ENCODE results near the gene NCOA3.
"Not testable (repeated sequence)": the region's sequence is repeated elsewhere in the genome, so short reads cannot be mapped to it uniquely, and the experiment has no call there.

The NCOA3 gene

DNA sequence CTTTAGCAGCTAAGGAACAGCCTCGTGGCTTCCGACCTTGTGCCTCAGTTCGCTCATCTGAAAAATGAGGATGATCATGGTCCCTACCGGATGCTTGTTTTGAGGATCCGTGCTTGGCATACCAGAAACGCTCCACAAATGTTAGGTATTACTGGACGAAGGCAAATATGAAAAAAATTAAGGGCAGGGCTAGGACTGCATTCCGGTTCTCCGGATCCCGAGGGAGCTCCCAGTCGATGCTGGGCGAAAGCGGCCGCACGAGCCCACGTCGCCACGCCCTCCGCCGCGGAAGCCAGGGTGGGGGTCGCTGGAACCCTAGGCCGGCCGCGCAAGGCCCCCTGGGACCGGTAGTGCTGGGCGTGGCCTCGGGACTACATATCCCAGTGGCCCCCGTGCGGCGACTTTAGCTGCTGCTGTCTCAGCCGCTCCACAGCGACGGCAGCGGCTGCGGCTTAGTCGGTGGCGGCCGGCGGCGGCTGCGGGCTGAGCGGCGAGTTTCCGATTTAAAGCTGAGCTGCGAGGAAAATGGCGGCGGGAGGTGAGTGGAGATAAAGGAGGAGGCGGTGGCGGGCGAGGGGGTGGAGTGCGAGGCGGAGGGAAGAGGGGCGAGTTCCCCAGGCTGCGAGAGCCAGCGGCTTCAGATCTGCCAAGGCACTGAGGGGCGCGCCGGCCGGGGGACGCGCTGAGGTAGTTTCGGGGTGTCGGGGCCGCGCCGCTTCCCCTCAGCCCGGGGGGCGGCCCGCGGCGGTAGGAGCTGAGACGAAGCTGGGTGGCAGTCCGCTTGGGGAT is at the start of gene NCOA3:
Gene NCOA3, plus strand, starts transcription at position 406 of the 789 bp plus-strand sequence. CDS start 120,361 bp downstream, outside the sequence.
- DNase-seq (ENCODE audit: low read depth), result peak; percentile 93

DNA sequence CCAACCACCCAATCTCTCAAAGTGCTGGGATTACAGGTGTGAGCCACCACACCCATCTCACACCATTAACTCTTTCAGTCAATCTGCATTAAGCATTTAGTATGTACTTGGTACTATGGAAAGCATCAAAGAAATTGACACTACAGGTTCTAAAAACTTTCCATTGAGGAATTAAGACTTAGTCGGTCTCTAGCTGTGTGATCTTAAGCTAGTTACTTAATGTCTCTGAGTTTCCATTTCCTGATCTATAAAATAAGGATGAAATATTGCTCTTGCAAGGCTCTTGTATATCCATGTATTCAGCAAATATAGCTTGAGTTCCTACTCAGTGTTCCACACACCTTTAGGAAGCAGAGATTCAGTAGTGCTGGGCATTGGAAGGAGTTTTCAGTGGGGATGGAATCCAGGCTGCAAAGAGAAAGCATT is 48.9 kb upstream of the NCOA3 start:
- DNase-seq (ENCODE audit: low read depth), result no peak

DNA sequence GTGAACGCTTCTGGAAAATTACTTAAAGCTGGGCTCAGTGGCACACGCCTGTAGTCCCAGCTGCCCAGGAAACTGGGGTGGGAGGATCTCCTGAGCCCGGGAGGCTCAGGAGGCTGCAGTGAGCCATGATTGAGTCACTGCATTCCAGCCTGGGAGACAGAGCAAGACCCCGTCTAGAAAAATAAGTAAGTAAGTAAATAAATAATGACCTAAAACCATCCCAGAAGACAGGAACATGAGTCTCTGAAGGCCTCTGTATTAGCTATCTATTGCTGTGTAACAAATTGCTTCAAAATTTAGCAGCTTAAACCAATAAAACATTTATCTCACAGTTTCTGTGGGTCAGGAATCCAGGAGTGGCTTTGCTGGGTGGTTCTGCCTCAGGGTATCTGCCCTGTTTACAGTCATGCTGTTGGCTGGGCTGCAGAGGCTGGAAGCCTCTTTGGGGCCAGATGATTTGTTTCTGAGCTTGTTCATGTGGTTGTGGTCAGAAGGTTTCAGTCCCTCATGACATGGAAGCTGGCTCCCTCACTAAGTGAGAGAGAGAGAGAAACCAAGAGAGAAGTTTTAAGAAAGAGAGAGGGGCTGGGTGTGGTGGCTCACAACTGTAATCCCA is 48.4 kb upstream of the NCOA3 start:
- DNase-seq (ENCODE audit: low read depth), result peak; percentile 26

DNA sequence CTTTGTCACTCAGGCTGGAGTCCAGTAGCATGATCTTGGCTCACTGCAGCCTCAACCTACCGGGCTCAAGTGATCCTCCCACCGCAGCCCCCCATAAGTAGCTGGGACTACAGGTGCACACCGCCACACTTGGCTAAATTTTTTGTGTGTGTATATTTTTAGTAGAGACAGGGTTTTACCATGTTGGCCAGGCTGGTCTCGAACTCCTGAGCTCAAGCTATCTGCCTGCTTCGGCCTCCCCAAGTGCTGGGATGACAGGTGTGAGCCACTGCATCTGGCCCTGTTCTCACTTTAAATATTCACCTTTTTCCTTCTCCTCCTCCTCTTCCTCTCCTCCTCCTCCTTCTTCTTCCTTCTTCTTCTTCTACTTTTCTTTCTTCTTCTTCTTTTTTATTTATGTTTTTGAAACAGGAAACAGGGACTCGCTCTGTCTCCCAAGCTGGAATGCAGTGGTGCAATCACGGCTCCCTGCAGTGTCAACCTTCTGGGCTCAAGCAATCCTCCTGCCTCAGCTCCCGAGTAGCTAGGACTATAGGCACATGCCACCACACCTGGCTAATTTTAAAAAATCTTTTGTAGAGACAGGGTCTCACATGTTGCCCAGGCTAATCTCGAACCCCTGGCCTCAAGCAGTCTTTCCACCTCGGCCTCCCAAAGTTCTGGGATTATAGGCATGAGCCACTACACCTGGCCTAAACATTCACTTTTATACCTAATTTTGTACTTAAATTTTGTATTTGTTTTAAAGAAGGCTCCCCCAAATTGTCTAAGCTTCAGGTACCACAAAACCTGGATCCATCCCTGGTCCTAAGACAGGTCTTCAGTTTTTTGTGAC is 47.2 kb upstream of the NCOA3 start:
- DNase-seq (ENCODE audit: low read depth), result no peak

DNA sequence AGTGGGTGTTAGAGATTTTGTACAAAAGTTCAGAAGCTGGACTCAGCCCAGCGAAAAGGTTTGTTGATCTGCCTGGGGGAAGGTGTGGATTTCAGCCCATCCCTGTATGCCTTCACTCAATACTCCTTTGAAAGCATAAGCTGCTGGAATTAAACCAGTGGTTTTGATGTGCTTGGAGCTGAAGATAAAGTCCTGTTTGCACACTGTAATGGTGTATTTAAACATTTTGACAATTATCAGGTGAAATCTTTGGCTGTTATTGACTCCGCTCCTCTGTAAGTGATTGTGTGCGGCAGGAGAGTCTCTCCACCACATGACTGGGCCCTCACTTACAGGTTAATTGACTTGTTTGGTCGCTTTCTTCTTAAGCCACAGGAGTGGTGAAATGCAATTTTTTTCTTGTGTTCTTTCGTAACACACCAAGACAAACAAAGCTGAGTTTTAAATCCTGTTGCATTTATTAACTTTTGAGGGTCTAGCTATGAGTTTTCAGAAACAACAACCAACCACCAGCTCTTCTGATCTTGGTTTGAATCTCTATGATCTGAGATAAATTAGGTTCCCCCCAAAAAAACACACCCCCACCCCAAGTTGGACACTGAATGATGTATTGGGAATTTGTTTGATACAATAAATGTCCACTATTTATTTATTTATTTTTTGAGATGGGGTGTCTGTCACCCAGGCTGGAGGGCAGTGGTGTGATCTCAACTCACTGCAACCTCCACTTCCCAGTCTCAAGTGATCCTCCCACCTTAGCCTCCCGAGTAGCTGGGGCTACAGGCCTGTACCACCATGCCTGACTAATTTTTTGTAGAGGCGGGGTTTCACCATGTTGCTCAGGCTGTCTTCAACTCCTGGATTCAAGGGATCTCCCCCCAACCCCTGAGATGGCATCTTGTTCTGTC is 46.3 kb upstream of the NCOA3 start:
- DNase-seq (ENCODE audit: low read depth), result no peak

DNA sequence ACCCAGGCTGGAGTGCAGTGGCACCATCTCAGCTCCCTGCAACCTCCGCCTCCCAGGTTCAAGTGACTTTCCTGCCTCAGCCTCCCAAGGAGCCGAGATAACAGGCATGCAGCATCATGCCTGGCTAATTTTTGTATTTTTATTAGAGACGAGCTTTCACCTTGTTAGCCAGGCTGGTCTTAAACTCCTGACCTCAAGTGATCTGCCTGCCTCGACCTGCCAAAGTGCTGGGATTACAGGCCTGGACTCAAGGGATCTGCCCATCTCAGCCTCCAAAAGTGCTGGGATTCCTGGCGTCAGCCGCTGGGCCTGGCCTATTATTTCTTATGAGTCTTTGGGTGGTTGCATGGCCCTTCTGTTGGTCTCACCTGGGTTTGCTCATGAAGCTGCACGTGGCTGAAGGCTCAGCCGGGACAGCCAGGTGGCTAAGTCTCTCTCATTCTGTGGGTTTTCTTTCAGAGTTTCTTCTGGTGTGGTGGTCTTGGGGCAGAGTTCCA is 45.6 kb upstream of the NCOA3 start:
- DNase-seq (ENCODE audit: low read depth), result no peak

DNA sequence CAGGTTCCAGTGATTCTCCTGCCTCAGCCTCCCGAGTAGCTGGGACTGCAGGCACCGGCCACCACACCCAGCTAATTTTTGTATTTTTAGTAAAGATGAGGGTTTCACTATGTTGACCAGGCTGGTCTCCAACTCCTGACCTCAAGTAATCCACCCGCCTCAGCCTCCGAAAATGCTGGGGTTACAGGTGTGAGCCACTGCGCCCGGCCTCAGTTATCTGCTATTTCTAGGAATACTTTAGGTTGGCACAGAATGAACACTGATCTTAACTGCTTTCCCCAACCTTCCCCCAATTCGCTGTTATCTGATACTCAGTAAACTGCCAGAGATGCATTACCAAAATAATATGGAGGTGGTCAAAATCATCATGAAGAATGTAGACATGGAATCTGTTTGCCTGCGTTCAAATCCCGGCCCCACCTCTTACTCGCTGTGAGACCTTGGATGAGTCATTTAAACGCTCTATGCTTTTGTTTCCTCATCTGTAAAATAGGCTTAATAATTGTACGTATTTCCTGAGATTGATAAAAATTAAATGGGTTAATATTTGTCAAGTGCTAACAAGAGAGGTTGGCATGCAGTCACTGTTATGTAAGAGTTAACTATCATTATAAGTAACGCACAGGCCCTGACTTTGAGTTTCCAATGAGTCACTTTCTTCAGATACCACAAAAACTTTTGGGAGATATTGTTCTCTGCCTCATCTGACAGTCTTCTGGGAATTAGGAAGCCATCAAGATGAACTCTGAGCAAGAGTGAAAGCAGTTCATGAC is 44.5 kb upstream of the NCOA3 start:
- DNase-seq (ENCODE audit: low read depth), result peak; percentile 29

DNA sequence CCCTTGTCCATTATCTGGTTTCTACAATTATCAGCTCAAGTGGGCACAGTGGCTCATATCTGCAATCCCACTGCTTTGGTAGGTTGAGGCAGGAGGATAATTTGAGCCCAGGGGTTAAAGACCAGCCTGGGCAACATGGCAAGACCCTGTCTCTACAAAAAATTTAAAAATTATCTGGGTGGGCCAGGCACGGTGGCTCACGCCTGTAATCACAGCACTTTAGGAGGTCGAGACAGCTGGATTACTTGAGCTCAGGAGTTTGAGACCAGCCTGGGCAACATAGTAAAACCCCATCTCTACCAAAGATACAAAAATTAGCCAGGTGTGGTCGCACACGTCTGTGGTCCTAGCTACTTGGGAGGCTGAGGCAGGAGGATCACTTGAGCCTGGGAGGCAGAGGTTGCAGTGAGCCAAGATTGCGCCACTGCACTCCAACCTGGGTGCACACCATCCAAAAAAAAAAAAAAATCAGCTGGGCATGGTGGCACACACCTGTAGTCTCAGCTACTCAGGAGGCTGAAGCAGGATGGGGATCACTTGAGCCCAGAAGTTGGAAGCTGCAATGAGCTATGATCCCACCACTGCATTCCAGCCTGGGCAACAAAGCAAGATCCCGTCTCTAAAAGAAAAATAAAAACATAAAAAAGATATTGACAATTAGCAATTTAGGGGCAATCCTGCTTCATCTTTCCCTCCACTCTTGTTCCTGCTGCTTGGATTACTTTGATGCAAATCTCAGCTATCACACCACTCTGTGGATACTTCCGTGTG is 43.2 kb upstream of the NCOA3 start:
- not testable (repeated sequence) for DNase-seq (ENCODE audit: low read depth)

DNA sequence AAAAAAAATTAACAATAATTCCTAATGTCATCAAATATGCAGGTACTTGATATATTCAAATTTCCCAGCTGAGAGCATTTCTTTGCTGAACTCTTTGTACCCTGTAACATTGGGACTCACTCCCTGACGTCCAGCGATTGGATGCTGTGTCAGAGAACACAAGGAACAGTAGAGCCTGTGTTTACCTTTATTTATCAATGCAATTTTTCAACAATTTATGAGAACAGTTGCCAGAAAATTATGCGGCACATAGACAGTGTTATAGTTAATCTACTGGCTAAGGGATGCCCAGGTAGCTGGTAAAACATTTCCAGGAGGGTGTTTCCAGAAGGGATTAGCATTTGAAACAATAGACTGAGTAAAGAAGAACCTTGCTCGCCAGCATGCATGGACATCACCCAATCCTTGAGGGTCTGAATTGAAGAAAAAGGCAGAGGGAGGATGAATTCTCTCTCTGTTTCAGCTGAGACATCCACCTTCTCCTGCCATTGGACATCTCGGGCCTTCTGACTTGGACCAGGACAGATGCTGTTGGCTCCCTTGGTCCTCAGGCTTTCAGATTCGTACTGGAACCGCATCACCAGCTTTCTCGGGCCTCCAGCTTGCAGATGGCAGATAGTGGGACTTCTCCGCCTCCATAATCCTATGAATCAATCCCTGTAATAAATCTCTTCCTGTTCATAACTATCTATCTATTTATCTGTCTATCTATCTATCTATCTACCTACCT is 42.2 kb upstream of the NCOA3 start:
- no peak for DNase-seq (ENCODE audit: low read depth)

DNA sequence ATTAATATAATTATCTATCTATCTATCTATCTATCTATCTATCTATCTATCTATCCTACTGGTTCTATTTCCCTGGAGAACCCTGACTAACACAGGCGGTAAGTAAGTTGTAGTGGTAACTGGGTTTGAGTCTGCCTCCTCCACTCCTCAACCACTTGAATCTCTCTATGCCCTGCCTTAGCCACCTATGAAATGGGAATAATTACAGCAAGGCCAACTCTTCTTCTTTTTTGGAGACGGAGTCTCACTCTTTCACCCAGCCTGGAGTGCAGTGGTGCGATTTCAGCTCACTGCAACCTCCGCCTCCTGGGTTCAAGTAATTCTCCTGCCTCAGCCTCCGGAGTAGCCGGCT is 41.0 kb upstream of the NCOA3 start:
- not testable (repeated sequence) for DNase-seq (ENCODE audit: low read depth)

DNA sequence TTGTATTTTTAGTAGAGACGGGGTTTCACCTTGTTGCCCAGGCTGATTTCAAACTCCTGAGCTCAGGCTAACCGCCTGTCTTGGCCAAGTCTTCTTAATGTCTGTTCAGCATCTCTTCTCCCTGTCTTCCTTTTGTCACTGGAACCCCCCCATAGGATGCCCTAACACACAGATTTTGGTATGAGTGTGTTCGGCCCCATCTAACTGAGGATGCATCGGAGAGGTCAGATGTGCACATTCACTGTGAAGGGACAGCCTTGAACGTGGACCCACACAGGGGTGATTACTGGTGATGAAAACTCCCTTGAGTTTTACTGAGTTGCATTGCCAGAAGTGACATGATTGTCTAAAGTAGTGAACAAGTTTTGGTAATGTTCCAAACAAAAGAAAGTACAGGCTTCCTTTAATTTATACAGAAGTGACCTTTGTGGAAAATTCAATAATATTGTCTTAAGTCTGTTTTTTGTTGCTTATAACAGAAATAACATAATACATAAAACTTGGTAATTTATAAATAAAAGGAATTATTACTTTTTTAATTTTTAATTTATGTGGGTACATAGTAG is 40.5 kb upstream of the NCOA3 start:
- no peak for DNase-seq (ENCODE audit: low read depth)

DNA sequence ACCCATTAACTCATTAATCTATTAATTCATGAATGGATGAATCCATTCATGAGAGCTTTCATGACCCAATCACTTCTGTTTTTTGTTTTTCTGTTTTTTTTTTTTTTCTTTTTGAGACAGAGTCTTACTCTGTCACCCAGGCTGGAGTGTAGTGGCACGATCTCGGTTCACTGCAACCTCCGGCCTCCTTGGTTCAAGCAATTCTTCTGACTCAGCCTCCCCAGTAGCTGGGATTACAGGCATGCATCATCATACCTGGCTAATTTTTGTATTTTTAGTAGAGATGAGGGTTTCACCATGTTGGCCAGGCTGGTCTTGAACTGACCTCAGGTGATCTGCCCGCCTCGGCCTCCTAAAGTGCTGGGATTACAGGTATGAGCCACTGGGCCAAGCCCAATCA is 39.8 kb upstream of the NCOA3 start:
- not testable (repeated sequence) for DNase-seq (ENCODE audit: low read depth)

DNA sequence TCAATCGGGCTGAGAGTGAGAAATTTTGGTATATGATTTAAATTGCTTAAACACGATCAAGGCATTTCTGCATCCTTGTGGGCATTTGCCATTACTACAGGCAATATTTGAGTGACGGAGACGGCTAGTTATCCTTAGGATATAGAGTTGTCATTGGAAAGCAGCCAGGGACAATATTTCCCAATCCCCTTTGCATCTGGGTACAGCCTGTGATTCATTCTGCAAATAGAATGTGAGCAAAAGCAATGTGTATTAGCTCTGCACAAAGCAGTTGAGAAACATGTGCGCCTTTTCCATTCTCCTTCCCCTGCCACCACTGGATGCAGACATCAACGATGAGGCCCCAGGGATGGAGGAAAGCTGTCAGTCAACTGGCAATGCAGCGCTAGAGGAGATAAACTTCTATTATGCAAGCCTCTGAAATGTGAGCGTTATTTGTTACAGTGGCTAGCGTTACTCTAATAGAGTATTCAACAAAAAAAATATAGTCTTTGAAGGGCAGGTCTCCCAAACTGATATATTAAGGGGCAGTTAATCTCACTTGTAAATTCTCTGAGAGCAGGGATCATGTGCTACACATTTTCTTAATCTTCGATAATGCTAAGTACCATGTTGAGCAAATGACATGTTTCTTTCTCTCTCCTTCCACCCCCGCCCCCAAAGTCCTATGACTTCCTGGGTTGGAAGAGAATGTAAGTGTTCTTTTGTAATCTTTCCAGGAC is 37.1 kb upstream of the NCOA3 start:
- no peak for DNase-seq (ENCODE audit: low read depth)

DNA sequence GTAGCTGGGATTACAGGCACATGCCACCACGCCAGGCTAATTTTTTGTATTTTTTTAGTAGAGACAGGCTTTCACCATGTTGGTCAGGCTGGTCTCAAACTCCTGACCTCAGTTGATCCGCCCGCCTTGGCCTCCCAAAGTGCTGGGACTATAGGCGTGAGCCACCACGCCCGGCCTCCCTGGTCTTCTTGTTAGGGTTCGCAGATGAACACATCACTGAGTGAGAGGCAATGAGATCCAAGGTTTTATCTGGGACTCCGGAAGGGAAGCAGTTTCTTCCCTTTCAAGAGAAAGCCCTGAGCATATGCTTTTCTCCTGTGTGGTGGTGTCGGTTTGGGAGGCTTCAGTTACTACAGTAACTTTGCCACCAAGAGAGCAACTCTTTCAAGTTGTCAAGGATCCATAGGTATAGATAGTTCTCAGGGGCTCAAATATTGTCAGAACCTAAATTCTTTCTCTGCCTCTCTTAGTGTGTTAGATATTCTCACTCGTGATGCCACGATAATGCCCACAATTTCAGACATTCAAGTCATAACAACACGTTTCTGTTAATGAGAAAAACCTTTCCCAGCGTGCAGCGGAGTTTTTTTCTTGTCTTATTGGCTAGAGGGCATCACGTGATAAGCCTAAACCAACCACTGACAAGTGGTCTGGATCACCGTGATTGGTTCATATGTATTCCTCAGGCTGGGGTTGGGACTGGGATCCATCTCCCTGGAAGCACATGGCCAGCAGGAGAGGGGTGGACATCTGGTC is 36.2 kb upstream of the NCOA3 start:
- DNase-seq (ENCODE audit: low read depth), result no peak

DNA sequence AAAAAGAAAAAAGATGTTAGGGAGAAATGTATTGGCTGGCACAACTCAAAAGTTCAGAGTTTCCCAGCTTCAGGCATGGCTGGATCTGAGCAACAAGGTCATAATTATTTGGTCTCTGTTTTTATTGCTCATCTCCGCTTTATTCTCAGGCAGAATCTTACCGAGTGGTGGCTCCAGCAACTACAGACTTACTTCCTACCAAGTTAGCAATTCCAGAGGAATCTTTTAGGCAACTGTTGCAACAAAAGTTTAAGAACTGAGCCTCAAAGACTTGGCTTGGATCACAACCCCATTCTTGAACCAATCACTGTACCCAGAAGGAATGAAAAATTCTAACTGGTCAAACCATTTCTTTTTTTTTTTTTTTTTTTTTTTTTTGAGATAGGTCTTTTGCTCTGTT is 35.5 kb upstream of the NCOA3 start:
- no peak for DNase-seq (ENCODE audit: low read depth)

DNA sequence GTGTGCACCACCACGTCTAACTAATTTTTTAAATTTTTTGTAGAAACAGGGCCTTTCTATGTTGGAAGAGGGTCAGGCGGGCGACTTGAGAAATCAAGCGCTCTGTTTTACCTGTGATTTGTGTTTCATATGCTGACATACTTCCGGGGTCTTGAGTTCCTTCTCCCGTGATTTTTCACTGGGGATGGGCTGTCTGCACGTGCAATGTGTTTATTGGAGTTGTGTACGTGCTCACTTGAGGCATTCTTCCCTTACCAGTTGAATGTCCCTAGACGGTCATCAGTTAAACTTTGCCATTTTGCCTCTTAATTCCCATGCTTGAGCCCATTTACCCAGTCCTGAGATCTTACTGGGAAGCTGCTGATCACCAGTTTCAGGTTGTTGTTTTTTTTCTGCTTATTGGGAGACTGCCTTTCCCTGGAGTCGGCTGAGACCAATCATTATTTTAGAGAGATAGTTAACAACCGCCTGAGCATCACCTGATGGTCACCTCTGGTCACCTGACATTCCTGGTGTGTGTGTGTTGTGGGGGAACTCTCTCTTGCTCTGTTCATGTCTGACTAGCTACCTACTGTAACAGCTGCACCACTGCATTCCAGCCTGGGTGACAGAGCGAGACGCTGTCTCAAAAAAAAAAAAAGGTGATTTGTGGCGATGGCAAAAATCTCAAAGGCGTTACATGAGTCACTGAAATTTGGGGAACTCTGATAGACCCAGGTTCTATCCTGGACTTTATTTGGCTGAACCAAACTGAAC is 34.8 kb upstream of the NCOA3 start:
- DNase-seq (ENCODE audit: low read depth), result no peak
